ENCODE results near the gene USH2A. TPM values are rescaled to one million over a fixed set of nuclear protein-coding genes. Genes with fewer than 3 reads are reported as not detected.

Gene USH2A
- total RNA-seq, 6 experiments from 2014 or later = 0.19 to 1.8 (median 0.81) TPM

GRCh38 chr1:215637041-215637573, 786.1 kb downstream of the USH2A start:
- no peaks in the 10 kb centered on the region for H3K36me3 ChIP-seq
- ATAC-seq = peak; percentile 52 to 67 (median 56)
- intact Hi-C loops (cut with DNase I) = no loop called here
- H3K4me1 ChIP-seq = peaks cover 0 to 61% (median 20%) of the 10 kb centered on the region in 4 donors
- H3K27ac ChIP-seq = peak overlapping the region; percentile 78 to 95 (median 95)
- H3K27me3 ChIP-seq = no peaks in the 10 kb centered on the region
- peak; percentile 33 to 77 (median 61) for DNase-seq
- TF ChIP-seq POLR2A (IDR thresholded peaks at IDR 0.05) (no peak), CTCF (IDR thresholded peaks at IDR 0.05) (no peak)
- 38% methylated on average over 5 of the region's 7 CpGs for WGBS (ENCODE audit: insufficient coverage, low coverage, low lambda C conversion rate, missing lambda C conversion rate)
- peak overlapping the region in 1 of 3 donors; percentile 15 for H3K4me3 ChIP-seq
- no peaks in the 10 kb centered on the region for H3K9me3 ChIP-seq

- peak in 2 of 3 donors; percentile 26 to 63 for DNase-seq
These were observed 786.8 kb downstream of the USH2A start for GRCh38 chr1:215636258-215636965.

GRCh38 chr1:215635827-215636226, 787.4 kb downstream of the USH2A start:
- Histone ChIP-seq H3K9me3 (no peaks in the 10 kb centered on the region), H3K4me1 (peaks cover 0 to 56% (median 20%) of the 10 kb centered on the region in 4 donors), H3K4me3 (peak overlapping the region in 2 of 3 donors; percentile 15 to 19), H3K27me3 (no peaks in the 10 kb centered on the region), H3K27ac (peak overlapping the region; percentile 78 to 95 (median 95)), H3K36me3 (no peaks in the 10 kb centered on the region)
- ATAC-seq = peak; percentile 29 to 62 (median 54)
- intact Hi-C loops (cut with DNase I) = no loop called here
- 36% methylated on average over 1 of the region's 6 CpGs for WGBS (ENCODE audit: insufficient coverage, low coverage, low lambda C conversion rate, missing lambda C conversion rate)
- peak; percentile 33 to 63 (median 62) for DNase-seq
- no peak for TF ChIP-seq POLR2A (IDR thresholded peaks at IDR 0.05)
- no peak for TF ChIP-seq CTCF (IDR thresholded peaks at IDR 0.05)

More at GRCh38 chr1:215636258-215636965, 786.8 kb downstream of the USH2A start:
- no peaks in the 10 kb centered on the region for H3K36me3 ChIP-seq
- H3K4me1 ChIP-seq = peaks cover 0 to 58% (median 19%) of the 10 kb centered on the region in 4 donors
- intact Hi-C loops (cut with DNase I) = no loop called here
- H3K27me3 ChIP-seq = no peaks in the 10 kb centered on the region
- WGBS (ENCODE audit: insufficient coverage, low coverage, low lambda C conversion rate, missing lambda C conversion rate) = 11% methylated on average over 9 of the region's 9 CpGs
- no peaks in the 10 kb centered on the region for H3K9me3 ChIP-seq
- H3K27ac ChIP-seq = peak overlapping the region; percentile 78 to 95 (median 95)
- peak; percentile 70 to 80 (median 74) for ATAC-seq
- H3K4me3 ChIP-seq = peak overlapping the region in 2 of 3 donors; percentile 15 to 19
- TF ChIP-seq POLR2A (IDR thresholded peaks at IDR 0.05) = no peak
- TF ChIP-seq CTCF (IDR thresholded peaks at IDR 0.05) = no peak

GRCh38 chr1:215631489-215631888, 791.8 kb downstream of the USH2A start:
- intact Hi-C loops (cut with DNase I) = no loop called here
- Histone ChIP-seq H3K36me3 (no peaks in the 10 kb centered on the region), H3K27ac (no peak overlapping the region), H3K27me3 (no peaks in the 10 kb centered on the region), H3K4me1 (peaks cover 0 to 29% (median 6%) of the 10 kb centered on the region in 4 donors), H3K4me3 (no peak overlapping the region), H3K9me3 (no peaks in the 10 kb centered on the region)
- WGBS (ENCODE audit: insufficient coverage, low coverage, low lambda C conversion rate, missing lambda C conversion rate) = 21% methylated on average over 2 of the region's 3 CpGs
- TF ChIP-seq POLR2A (IDR thresholded peaks at IDR 0.05) (no peak), CTCF (IDR thresholded peaks at IDR 0.05) (no peak)
- peak; percentile 68 to 76 (median 73) for DNase-seq
- ATAC-seq = peak; percentile 18 to 67 (median 31)
